Breast epithelium (tissue), 3 donors: ENCODE data around the gene SPACA6.

ENCODE experiments used
- CTCF ChIP-seq, 3 donors: fragments of 450-650 bp; IDR thresholded peaks; one replicate each; pipeline ENCODE4 v1.5.1; 2016 to 2017; ENCODE audit warnings: antibody characterized with exemption in 3 of 3, mild to moderate bottlenecking in 3 of 3, moderate library complexity in 3 of 3
- POLR2AphosphoS5 ChIP-seq, 3 donors: sonication (generic); formaldehyde crosslinking; IDR thresholded peaks; one replicate each; pipeline ENCODE4 v1.6.1; 2017; ENCODE audit warnings: antibody characterized with exemption in 3 of 3

GRCh38 chr19:51647318-51647717 lies 45.8 kb upstream of the SPACA6 start:
- no peak for TF ChIP-seq CTCF (IDR thresholded peaks at IDR 0.05)
- TF ChIP-seq POLR2AphosphoS5 (IDR thresholded peaks at IDR 0.05), result no peak
